ENCODE measurements around the gene XYLT1.
"Not testable (repeated sequence)": the region's sequence is repeated elsewhere in the genome, so short reads cannot be mapped to it uniquely, and the experiment has no call there.

XYLT1 gene

DNA sequence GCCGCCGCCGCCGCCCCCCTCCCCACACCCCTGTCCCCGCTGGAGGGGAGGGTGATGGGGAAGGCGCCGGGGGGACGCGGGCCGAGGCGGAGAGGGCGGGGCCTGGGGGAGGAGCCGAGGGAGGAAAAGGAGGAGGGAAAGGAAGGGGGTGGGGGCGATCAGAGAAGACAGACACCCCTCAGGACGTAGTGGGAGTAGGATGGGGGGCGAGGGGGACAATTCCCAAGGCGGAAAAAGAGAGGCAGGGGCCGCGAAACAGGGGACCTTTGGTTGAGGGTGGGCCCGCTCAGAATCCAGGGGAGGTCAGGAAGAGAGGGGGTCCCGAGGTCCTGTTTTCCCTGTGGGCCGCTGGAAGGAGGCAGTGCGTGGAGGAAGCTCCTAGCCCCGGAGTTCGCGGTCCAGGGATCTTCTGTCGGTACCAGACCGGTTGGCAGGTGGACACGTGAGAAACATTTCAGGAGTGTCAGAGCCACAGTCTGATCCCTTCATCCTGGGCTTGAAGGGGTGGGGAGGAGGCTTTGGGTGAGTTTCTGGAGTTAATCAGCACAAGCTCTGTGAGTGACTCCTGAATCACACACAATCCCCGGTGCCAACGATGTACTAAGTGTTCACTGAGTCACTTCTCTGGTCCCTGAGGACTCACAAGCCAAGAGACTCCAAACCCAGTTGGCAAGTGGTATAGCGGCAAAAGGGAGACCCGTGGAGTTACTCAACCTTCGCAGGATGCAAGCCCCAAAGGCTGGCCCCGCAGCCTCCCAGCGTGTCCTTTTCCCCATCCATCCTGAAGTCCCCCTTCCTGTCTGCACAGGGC, at the start of gene XYLT1:
TSS of gene XYLT1 (minus strand) at position 53 of the 811 bp plus-strand sequence. CDS start 164 bp downstream, outside the sequence.
- DNase-seq, result no peak

- DNase-seq, result no peak
These were observed 49.4 kb upstream of the XYLT1 start for GRCh38 chr16:17520111-17520510.

GRCh38 chr16:17519101-17519955, 48.6 kb upstream of the XYLT1 start:
- DNase-seq, result no peak

DNA sequence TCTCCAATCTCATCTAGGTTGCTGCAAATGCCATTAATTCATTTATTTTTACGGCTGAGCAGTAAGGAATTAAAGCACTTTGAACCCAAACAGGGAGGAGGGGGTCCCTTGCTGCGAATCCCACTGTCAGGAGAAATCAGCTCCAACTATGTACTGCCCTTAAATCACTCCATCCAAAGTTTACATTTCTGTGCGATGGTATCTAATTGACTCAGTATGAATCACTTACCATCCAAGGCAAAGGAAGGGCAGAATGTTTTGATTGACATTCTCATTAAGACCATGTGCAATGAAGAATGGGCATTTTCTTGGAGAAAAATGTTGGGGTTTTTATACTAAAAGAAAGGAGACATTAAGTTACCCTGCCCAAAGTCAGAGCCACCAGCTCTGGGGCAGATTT, 47.7 kb upstream of the XYLT1 start:
- no peak for DNase-seq

- no peak for DNase-seq
These were observed 44.9 kb upstream of the XYLT1 start for GRCh38 chr16:17515421-17516210.

DNA sequence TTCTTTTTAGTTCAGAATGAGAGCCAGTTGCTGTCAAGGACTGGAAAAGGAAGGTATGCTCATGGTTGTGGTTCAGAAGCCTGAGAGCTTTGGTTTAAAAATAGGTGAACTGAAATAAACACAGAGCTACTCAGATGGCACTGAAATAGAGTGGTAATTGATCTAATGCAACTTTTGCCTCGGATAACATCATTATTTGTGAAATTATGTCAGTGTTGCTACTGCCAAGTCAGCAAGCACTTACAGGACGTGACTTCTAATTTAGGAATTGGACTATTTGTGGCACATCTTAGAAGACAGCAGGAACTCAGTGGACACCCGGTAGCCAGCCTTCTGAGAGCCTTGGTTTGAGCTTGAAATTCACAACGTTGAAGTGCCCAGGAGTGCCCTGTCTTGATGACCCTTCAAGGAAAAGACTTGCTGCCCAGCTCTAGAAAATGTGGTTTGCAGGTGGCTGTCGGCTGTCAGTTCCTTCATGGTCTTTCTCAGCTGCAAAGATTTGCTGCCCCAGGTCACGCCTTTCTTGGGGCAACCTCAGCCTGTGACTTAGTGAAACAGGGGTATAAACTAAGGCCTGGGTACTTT, 42.0 kb upstream of the XYLT1 start:
- no peak for DNase-seq

GRCh38 chr16:17511340-17511739, 40.6 kb upstream of the XYLT1 start:
- DNase-seq, result no peak

- no peak for DNase-seq
These were observed 39.8 kb upstream of the XYLT1 start for GRCh38 chr16:17510567-17510966.

DNA sequence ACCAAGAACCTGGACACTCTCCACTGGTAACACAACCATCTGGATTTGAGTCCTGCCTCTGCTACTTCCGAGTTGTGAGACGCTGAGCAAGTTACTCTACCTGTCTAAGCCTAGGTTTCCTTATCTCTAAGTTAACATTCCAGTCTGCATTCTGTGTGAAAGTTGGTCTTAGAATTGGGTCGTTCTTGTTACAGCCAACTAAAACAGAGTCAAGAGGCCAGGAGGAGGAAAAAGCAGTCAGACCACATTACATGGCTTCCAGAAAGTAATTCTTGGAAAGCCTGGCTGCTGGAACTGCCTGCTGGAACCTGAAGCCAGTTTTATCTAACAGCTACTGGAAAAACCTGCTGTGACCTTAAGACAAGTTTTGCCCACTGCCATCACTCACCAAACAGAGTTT, 38.4 kb upstream of the XYLT1 start:
- DNase-seq, result no peak

DNA sequence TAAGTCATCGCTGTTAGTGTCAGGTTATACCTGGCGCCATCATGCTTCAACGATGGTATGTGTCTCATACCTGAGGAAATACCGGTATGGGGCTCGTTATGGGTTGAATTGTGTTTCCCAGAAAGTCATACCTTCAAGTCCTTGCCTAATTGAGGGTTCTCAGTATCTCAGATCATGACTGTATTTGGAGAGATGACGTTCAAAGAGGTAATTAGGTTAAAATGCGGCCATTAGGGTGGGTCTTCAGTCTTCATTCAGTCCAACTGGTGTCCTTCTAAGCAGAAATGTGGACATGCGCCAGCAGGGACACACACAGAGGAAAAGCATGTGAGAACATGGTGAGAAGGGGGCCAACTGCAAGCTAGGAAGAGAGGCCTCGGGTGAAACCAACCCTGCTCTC, 37.5 kb upstream of the XYLT1 start:
- no peak for DNase-seq

- not testable (repeated sequence) for DNase-seq
These were observed 36.8 kb upstream of the XYLT1 start for GRCh38 chr16:17507516-17507915.

DNA sequence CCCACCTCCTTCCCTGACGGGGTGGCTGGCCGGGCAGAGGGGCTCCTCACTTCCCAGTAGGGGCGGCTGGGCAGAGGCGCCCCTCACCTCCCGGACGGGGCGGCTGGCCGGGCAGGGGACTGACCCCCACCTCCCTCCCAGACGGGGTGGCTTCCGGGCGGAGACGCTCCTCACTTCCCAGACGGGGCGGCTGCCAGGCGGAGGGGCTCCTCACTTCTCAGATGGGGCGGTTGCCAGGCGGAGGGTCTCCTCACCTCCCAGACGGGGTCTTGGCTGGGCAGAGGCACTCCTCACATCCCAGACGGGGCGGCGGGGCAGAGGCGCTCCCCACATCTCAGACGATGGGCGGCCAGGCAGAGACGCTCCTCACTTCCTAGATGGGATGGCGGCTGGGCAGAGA, 35.1 kb upstream of the XYLT1 start:
- not testable (repeated sequence) for DNase-seq

DNA sequence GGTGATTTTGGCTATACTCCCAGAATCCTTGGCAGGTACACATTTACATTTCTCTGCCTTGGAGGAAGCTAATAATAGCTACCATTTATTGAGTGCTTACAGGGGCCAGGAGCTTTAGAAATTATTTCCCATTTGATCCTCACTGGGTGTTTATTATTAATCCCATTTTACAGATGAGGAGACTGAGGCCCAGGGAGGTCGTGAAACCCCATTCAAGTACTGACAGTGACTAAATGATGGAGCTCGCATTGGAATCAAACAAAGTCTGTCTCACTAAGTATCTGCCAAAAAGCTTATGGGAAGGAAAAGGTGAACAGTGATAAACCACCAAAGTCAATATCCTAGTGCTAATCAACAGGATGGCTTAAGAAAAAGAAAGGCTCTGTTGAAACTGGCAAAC, 33.3 kb upstream of the XYLT1 start:
- DNase-seq, result no peak

DNA sequence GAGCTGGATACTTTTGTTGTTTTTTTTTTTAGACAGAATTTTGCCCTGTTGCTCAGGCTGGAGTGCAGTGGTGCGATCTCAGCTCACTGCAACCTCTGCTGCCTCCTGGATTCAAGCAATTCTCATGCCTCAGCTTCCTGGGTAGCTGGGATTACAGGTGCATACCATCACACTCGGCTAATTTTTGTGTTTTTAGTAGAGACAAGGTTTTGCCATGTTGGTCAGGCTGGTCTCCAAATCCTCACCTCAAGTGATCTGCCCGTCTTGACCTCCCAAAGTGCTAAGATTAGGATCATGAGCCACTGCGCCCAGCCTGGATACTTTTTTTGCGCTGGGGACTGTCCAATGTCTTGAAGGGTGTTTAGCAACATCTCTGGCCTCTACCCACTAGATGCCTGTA, 32.6 kb upstream of the XYLT1 start:
- no peak for DNase-seq

GRCh38 chr16:17501321-17501720, 30.6 kb upstream of the XYLT1 start:
- DNase-seq, result no peak

DNA sequence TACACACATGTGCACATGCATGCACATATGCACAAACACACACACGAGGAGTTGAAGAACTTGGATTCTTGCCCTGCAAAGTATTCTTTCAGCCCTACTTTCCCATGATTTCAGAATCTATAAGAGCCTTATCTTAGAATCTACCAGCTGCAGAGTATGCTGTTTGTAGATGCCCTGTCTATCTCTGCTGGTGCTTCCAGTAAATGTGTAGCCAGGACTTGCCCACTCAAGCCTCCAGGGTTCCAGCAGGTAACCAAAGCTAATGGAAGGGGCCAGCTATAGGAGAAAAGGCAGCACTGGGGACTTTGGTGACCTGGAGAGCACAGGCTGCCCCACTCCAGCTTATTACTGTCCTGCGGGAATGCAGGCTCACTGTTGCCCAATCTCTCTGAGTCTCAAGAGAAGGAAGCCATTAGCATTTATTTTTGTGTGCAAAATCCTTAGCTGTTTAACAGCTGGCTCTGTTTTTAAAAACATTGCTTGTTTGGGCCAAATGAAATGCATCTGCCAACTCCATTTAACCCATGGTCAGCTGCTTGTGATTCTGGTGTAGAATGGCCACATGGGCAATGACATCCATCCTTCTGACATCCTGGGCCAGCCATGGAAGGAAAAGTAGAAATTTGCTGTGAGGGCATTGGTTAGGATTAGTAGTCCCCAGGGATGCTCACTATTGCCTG, 28.6 kb upstream of the XYLT1 start:
- no peak for DNase-seq

DNA sequence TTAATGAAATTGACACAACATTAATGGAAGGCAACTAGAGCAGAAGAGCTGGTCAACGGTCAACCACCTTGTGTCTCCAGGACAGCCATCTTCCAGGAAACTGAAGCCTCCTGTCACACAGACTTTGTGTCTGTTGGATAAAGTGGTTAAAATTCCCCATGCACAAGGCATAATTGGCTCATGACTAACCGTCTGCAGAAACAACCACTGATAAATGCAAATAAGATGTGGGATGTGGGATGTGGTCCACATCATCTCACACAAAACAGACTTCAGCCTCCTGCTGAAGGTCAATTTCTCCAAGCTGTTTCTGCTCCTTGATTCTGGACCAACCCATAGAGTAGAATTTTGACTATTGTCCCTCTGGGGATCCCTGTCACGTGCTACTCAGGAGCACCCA, 26.9 kb upstream of the XYLT1 start:
- no peak for DNase-seq

GRCh38 chr16:17496891-17497290, 26.1 kb upstream of the XYLT1 start:
- no peak for DNase-seq

- DNase-seq, result no peak
These were observed 22.3 kb upstream of the XYLT1 start for GRCh38 chr16:17493012-17493411.

DNA sequence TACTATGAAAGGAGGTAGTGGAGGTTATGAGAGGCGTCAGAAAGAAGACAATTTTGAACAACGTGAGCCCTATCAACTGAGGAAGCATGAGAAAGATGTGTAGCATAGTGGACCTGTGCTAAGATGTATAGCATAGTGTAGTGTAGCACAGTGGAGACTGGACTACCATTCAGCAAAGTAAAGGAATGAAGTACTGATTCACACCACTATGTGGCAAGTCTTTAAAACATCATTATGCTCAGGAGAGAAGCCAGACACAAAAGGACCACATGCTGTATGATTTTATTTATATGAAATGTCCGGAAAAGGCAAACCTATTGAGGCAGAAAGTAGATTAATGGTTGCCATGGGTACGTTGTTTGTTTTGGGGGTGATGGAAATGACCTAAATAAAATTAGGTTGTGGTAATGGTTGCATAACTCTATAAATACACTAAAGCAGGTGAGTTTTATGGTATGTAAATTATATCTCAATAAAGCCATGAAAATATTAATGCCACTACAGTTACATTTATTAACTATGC, 20.4 kb upstream of the XYLT1 start:
- DNase-seq, result no peak

GRCh38 chr16:17488506-17488905, 17.7 kb upstream of the XYLT1 start:
- DNase-seq, result no peak

DNA sequence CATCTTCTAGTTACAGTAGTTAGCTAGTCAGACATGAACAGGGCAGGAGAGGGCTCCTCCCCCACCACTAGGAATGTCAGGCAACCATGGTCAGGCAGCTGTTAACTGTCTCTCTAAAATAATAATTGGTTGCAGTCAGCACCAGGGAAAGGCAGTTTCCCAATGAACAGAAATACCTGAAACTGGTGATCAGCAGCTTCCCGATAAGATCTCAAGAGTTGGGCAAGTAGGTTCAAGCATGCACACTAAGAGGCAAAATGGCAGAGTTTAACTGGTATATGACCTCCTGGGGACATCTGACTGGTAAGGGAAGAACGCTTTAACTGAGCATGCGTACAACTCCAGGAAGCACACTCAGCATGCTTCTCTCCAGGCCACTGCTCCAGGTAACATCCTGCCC, 12.6 kb upstream of the XYLT1 start:
- DNase-seq, result no peak

Measured in DMS79 treated with DMSO at 0.1 percent for 48 hours (cell line).